Small intestine (tissue), 7 donors: ENCODE measurements around the gene GNAS. TPM values are rescaled to one million over a fixed set of nuclear protein-coding genes. Genes with fewer than 3 reads are reported as not detected.

ENCODE experiments used
- DNase-seq, 2 donors: peaks; one replicate each; pipeline versions ENCODE4 v3.0.0 to v3.0.0-alpha.2; 2013
- FAIRE-seq: peaks from 2 replicates; lab custom pipeline; 2012; peaks lifted over from hg19 to GRCh38; lab: Jason Lieb, UNC
- H3K27ac ChIP-seq, 3 donors: one replicate each; pipeline ENCODE4 v1.5.1; 2013; ENCODE audit warnings: low read length in 2 of 3, mild to moderate bottlenecking in 2 of 3, control low read depth in 1 of 3, inconsistent platforms in 1 of 3, low read depth in 1 of 3, moderate library complexity in 1 of 3
- H3K27me3 ChIP-seq, 3 donors: one replicate each; pipeline ENCODE4 v1.6.1; 2013; ENCODE audit warnings: low read length in 3 of 3, inconsistent platforms in 1 of 3; ENCODE audit not compliant: control insufficient read depth in 3 of 3, insufficient read depth in 3 of 3
- H3K36me3 ChIP-seq, 3 donors: one replicate each; pipeline ENCODE4 v1.6.1; 2013; ENCODE audit warnings: low read length in 3 of 3, inconsistent platforms in 1 of 3, low read depth in 1 of 3, mild to moderate bottlenecking in 1 of 3, moderate library complexity in 1 of 3; ENCODE audit not compliant: control insufficient read depth in 3 of 3, insufficient read depth in 2 of 3
- H3K4me1 ChIP-seq, 3 donors: one replicate each; pipeline ENCODE4 v1.6.1; 2013; ENCODE audit warnings: low read length in 2 of 3, inconsistent platforms in 1 of 3, low read depth in 1 of 3, mild to moderate bottlenecking in 1 of 3, moderate library complexity in 1 of 3; ENCODE audit not compliant: control insufficient read depth in 3 of 3, insufficient read depth in 2 of 3
- H3K4me3 ChIP-seq, 3 donors: one replicate each; pipeline ENCODE4 v1.5.1; 2013; ENCODE audit warnings: low read length in 3 of 3, control low read depth in 1 of 3, inconsistent platforms in 1 of 3, low read depth in 1 of 3, mild to moderate bottlenecking in 1 of 3, moderate library complexity in 1 of 3
- H3K9me3 ChIP-seq, 2 donors: one replicate each; pipeline ENCODE4 v1.6.1; 2013; ENCODE audit warnings: low read depth in 1 of 2, low read length in 1 of 2; ENCODE audit not compliant: control insufficient read depth in 2 of 2, insufficient read depth in 1 of 2
- WGBS, 3 donors: extraction: QIAGEN DNeasy Blood & Tissue Kit; methylation state at CpG; one replicate each; pipeline ENCODE4 v1.1.7; 2013; 5-methylcytosine and 5-hydroxymethylcytosine counted together
- polyA plus RNA-seq, 4 donors: library from polyadenylated mRNA; stranded (reverse) in 3 of 4; unstranded in 1 of 4; fragments of 200-250 nt in 3 of 4; fragments of 120-200 nt in 1 of 4; gene quantifications; one replicate each; pipeline versions ENCODE4 v1.2.1 to v1.2.3, GENCODE V29; 2013
- donor health status: healthy with polysubstance abuse.
- donor health status: control.
- donor health status: control.
- donor health status: Bipolar disorder and iron deficiency.
- donor health status: healthy.

The GNAS gene
- polyA plus RNA-seq, 4 donors = 493 to 875 (median 655) TPM

DNA sequence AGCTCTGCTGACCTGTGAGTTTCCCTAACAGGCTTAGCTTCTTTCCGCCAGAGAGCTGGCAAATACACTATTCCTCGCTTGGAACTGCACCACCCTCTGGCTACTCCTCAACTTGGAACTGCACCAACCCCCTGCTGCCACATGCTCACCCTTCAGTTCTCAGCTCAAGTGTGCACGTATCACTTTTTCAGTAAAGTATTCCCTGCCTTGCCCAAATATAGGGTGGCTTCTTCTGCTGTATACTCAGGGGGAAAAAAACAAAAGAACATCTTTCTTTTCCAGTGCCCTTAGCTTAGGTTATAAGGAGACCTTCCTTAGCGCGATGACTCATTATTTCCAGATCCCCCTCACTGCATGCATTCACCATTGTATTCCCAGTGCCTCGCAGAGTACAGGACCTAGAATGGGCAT lies 23.0 kb upstream of the GNAS start:
- no peaks in the 10 kb centered on the region for H3K36me3 ChIP-seq
- H3K27ac ChIP-seq = no peak overlapping the region
- no peak for FAIRE-seq
- H3K4me1 ChIP-seq = no peaks in the 10 kb centered on the region
- WGBS, 3 donors = 81% methylated on average over 6 of the region's 6 CpGs
- no peaks in the 10 kb centered on the region for H3K27me3 ChIP-seq
- no peak for DNase-seq
- H3K4me3 ChIP-seq = no peak overlapping the region
- H3K9me3 ChIP-seq = no peaks in the 10 kb centered on the region

DNA sequence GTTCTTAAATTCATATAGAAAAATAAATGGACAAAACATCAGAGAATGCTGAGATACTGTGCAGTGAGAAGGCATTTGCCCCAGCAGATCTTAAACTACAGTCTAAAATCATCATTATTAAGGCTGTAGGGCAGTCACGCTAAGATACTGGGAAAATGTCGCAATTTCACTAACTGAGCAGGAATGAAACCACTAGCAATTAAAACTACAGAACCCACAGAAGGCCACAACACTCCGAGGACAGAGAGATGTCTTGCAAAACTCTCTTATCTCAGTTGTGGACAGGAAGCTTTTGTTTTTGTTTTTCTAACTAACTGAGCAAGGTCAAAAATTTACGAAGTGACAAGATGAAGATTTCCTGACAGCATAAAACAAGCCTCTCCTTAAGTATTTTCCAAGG lies 20.1 kb upstream of the GNAS start:
- no peaks in the 10 kb centered on the region for H3K4me1 ChIP-seq
- FAIRE-seq (no peak), DNase-seq (no peak)
- WGBS, 3 donors = 67 to 70% (median 67%) methylated on average over 4 of the region's 4 CpGs
- H3K9me3 ChIP-seq = no peaks in the 10 kb centered on the region
- H3K27me3 ChIP-seq = no peaks in the 10 kb centered on the region
- H3K27ac ChIP-seq = no peak overlapping the region
- H3K36me3 ChIP-seq = no peaks in the 10 kb centered on the region
- no peak overlapping the region for H3K4me3 ChIP-seq

DNA sequence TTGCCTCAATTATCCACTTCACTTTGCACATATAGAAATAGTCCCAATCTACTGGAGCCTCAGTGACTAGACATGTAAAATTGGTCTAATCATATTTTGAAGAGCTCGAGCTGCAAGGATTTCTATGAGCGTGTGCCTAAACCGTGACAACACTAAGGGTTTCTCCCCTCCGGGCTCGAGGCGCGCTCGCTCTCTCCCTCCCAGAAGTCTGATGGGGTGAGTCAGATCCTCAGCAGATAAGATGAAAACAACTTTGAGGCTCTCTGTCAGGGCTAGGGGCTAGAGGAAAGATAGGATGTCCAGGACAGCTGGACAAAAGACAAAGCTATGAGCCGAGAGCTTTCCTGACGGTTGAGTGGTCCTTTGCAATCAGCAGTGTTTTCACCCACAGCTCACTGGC lies 18.6 kb upstream of the GNAS start:
- Histone ChIP-seq H3K27ac (no peak overlapping the region), H3K4me3 (no peak overlapping the region), H3K4me1 (no peaks in the 10 kb centered on the region), H3K36me3 (no peaks in the 10 kb centered on the region), H3K27me3 (peaks cover 0 to 2% (median 0%) of the 10 kb centered on the region in 3 donors), H3K9me3 (no peaks in the 10 kb centered on the region)
- FAIRE-seq (no peak), DNase-seq (no peak)
- WGBS, 3 donors = 87 to 93% (median 91%) methylated on average over 10 of the region's 10 CpGs

DNA sequence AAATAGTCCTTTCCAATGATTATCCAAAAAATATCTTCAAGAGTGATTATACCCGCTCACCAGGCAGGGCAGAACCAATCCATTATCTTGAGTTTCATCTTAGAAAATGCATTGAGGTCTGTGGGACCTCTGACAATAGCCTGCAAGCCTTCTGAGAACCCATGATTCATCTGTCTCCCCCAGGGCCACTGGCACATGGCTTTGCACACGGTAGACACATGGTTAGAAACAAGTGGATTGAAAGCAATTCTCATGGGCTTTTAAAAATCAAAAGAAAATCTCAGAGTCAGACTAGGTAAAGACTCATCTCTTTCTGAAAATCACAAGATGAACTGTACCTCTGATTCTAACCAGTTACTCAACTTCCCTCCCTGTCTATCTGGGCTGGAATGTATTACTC lies 17.3 kb upstream of the GNAS start:
- no peak overlapping the region for H3K4me3 ChIP-seq
- DNase-seq (no peak), FAIRE-seq (no peak)
- no peaks in the 10 kb centered on the region for H3K9me3 ChIP-seq
- no peaks in the 10 kb centered on the region for H3K4me1 ChIP-seq
- H3K36me3 ChIP-seq = no peaks in the 10 kb centered on the region
- no peak overlapping the region for H3K27ac ChIP-seq
- H3K27me3 ChIP-seq = peaks cover 0 to 14% (median 0%) of the 10 kb centered on the region in 3 donors
- 70 to 85% (median 74%) methylated on average over 2 of the region's 2 CpGs for WGBS, 3 donors

DNA sequence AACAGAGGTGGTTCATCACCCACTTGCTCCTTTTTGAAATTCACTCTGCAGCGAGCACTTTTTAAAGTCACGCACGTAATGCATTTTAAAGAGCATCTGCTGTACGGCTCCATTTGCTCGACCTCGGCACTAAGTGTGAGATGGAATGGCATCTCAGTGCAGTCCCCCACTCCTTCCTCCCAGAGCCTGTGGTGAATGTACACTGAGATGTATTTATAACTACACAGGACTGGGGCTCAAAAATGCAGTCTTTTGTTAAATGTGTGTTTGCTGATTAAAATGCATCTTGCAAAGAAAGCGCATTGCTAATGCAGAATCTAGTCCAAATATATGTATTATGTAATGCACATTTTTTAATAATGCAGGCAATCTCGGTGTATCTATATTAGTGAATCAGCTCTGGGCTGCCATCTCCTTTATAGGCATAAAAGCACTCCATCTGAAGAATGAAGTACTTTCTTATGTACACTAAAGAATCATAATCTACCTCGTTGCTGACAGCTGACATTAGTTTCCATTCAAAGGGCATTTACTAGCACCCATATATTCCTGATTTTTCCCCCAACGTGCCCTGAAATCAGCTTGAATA lies 15.8 kb upstream of the GNAS start:
- FAIRE-seq (no peak), DNase-seq (no peak)
- WGBS, 3 donors = 84 to 87% (median 85%) methylated on average over 10 of the region's 10 CpGs
- peaks cover 0 to 24% (median 0%) of the 10 kb centered on the region in 3 donors for H3K27me3 ChIP-seq
- no peaks in the 10 kb centered on the region for H3K4me1 ChIP-seq
- peaks cover 0 to 10% (median 0%) of the 10 kb centered on the region in 3 donors for H3K36me3 ChIP-seq
- H3K27ac ChIP-seq = no peak overlapping the region
- H3K9me3 ChIP-seq = no peaks in the 10 kb centered on the region
- no peak overlapping the region for H3K4me3 ChIP-seq

DNA sequence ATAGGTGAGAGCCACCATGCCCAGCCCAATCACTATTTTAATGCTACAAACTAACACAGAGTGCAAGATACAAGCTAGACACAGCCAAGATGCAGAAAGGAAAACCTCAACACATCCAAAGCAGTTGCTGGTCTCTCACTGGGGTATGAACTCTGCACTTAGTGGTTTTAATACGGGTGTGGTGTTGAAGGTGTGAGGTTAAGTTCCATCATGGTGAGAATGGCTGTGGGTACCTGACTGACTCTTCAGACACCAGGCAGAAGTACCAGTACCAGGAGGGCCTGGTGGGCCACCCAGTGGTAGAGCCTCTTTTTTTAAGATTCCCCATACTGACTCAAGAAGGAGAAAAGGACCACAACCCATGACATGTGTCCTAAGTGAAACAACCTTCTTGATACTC lies 14.8 kb upstream of the GNAS start:
- 44 to 79% (median 75%) methylated on average over 1 of the region's 1 CpG for WGBS, 3 donors
- no peak overlapping the region for H3K27ac ChIP-seq
- DNase-seq (no peak), FAIRE-seq (no peak)
- H3K4me1 ChIP-seq = no peaks in the 10 kb centered on the region
- no peaks in the 10 kb centered on the region for H3K9me3 ChIP-seq
- H3K4me3 ChIP-seq = no peak overlapping the region
- peaks cover 0 to 34% (median 0%) of the 10 kb centered on the region in 3 donors for H3K27me3 ChIP-seq
- peaks cover 0 to 14% (median 0%) of the 10 kb centered on the region in 3 donors for H3K36me3 ChIP-seq

DNA sequence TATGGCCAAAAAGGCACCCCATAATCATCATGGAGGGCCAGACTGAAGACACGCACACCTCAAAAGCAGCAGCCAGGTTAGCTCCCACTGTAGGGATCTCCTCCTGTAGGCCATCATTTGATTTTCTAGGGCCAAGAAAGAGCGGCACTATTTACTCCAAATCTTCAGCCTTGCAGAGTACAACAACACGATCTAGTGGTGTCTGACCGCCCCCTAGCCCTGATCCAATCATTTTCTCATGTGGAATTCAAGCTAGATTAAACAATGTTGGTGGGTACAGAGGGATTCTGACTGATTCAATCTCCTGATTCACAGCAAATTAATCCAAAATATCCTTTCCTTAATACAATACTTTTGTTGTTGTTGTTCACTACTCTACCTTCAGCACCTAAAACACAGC lies 14.3 kb upstream of the GNAS start:
- no peak for DNase-seq
- Histone ChIP-seq H3K27ac (no peak overlapping the region), H3K9me3 (no peaks in the 10 kb centered on the region), H3K36me3 (peaks cover 0 to 14% (median 0%) of the 10 kb centered on the region in 3 donors), H3K4me3 (no peak overlapping the region), H3K4me1 (no peaks in the 10 kb centered on the region), H3K27me3 (peaks cover 0 to 36% (median 0%) of the 10 kb centered on the region in 3 donors)
- no peak for FAIRE-seq
- 72 to 77% (median 77%) methylated on average over 4 of the region's 4 CpGs for WGBS, 3 donors

DNA sequence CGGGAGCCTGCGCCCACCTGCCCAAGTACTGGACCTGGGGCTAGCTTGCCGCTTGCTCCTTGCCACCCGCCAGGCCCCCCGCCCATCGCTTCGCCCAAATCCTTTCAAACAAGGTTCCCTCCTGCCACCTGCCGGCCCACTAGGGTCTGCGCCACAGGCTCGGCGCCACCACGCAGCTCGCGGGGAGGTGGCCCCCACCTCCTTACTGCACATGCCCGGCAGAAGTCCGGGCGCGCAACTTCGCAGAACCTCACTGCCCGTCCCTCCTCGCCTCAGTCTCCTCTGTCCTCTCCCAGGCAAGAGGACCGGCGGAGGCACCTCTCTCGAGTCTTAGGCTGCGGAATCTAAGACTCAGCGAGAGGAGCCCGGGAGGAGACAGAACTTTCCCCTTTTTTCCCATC lies 13.0 kb upstream of the GNAS start:
- DNase-seq (peak in 1 of 2 donors; percentile 24), FAIRE-seq (no peak)
- no peaks in the 10 kb centered on the region for H3K4me1 ChIP-seq
- H3K27ac ChIP-seq = no peak overlapping the region
- peaks cover 0 to 47% (median 0%) of the 10 kb centered on the region in 3 donors for H3K27me3 ChIP-seq
- WGBS, 3 donors = 40 to 56% (median 46%) methylated on average over 27 of the region's 27 CpGs
- no peaks in the 10 kb centered on the region for H3K9me3 ChIP-seq
- H3K4me3 ChIP-seq = no peak overlapping the region
- peaks cover 0 to 14% (median 0%) of the 10 kb centered on the region in 3 donors for H3K36me3 ChIP-seq
